ENCODE measurements around the gene LRP8.

GRCh38 chr1:53196485-53197290, 131.2 kb downstream of the LRP8 start, which contains the start of gene CPT2:
- TF ChIP-seq CTCF (conservative IDR thresholded peaks at IDR 0.05) (no peak; the same call in 1 of the 2 replicates), ZFX (IDR thresholded peaks at IDR 0.05) (peak; percentile 75)
